Measurements from ENCODE around the gene TRPC4.

Gene TRPC4

DNA sequence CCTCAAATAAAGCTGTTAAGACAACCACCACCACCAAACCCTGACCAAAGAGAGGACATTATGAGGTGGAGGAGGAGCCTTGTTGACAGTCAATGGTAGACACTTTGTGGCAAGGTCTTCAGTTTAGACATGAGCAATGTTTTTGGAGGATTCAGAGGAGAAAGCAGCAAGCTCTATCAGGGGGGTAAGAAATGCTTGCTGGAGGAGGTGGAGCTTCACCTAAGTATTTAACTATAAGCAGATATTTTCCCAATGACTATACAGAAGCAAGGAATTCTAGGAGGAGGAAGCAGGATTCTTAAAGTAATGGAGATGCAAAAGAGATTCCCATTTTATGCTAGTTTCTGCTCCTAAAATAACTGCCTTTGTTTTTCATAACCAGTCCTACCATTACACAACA lies 74.2 kb downstream of the TRPC4 start:
- Histone ChIP-seq H3K4me2 (ENCODE audit: insufficient read depth, low read length, poor library complexity, severe bottlenecking) (no peak overlapping the region), H3K4me1 (ENCODE audit: control insufficient read depth in 2 of 2, insufficient read depth in 1 of 2, low read depth in 1 of 2, low read length in 2 of 2) (no peaks in the 10 kb centered on the region), H3K18ac (ENCODE audit: low read length) (no peak overlapping the region), H4K8ac (ENCODE audit: low read depth, low read length) (no peak overlapping the region), H3K9ac (ENCODE audit: low read depth, low read length, poor library complexity) (no peak overlapping the region), H3K27ac (replicated peaks; ENCODE audit: low read length) (no peak overlapping the region), H3K9me3 (replicated peaks in 1 of 2; ENCODE audit: control insufficient read depth in 2 of 2, insufficient read depth in 1 of 2, low read depth in 1 of 2, low read length in 2 of 2) (no peaks in the 10 kb centered on the region), H3K36me3 (replicated peaks in 1 of 2; ENCODE audit: control insufficient read depth in 2 of 2, insufficient read depth in 2 of 2, low read length in 2 of 2) (no peaks in the 10 kb centered on the region), H3K79me1 (ENCODE audit: low read depth, low read length) (no peaks in the 10 kb centered on the region), H2BK15ac (ENCODE audit: low read length) (no peak overlapping the region), H4K91ac (ENCODE audit: low read depth, low read length, poor library complexity) (no peak overlapping the region), H2BK5ac (ENCODE audit: low read length) (no peak overlapping the region), H3K4ac (ENCODE audit: low read length) (no peak overlapping the region), H3K14ac (ENCODE audit: low read length) (no peak overlapping the region), H2BK120ac (ENCODE audit: low read depth, low read length) (no peak overlapping the region), H3K4me3 (ENCODE audit: low read length in 2 of 2) (no peak overlapping the region), H3K23ac (ENCODE audit: low read depth, low read length, poor library complexity) (no peak overlapping the region), H2AK5ac (ENCODE audit: low read depth, low read length) (no peak overlapping the region), H2BK12ac (ENCODE audit: low read length) (no peak overlapping the region), H2AFZ (ENCODE audit: low read length) (no peak overlapping the region), H3K27me3 (ENCODE audit: control insufficient read depth in 3 of 3, insufficient read depth in 3 of 3, low read depth in 1 of 3, low read length in 3 of 3) (no peaks in the 10 kb centered on the region)
- no peak for DNase-seq (ENCODE audit: low spot score)

DNA sequence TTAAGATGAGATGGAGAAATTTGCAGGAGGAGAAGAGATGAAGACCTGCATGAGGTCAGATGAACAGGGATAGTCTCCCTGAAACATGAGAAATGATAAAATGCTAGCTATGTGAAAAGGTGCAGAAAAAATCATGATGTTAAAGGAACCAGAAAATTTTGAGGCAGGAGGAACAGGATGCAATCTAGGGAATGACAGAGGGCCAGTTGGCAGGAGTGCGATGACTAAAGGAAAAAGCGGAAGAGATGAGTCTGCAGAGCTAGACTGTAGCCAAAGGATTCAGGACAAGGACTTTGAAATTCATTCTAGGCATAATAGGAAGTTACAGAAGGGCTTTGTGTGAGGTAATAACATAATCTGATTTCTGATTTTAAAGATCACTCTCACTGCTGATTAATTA lies 77.9 kb downstream of the TRPC4 start:
- H3K9me3 ChIP-seq (replicated peaks in 1 of 2; ENCODE audit: control insufficient read depth in 2 of 2, insufficient read depth in 1 of 2, low read depth in 1 of 2, low read length in 2 of 2): no peaks in the 10 kb centered on the region
- H3K36me3 ChIP-seq (replicated peaks in 1 of 2; ENCODE audit: control insufficient read depth in 2 of 2, insufficient read depth in 2 of 2, low read length in 2 of 2): no peaks in the 10 kb centered on the region
- H2AK5ac ChIP-seq (ENCODE audit: low read depth, low read length): no peak overlapping the region
- no peak overlapping the region for H3K4me2 ChIP-seq (ENCODE audit: insufficient read depth, low read length, poor library complexity, severe bottlenecking)
- no CpG with 5 or more reads among the region's 2 CpGs for WGBS, 2 donors (ENCODE audit: extremely low coverage in 2 of 2, insufficient read length in 2 of 2, insufficient replicate concordance in 1 of 2)
- H3K27me3 ChIP-seq (ENCODE audit: control insufficient read depth in 3 of 3, insufficient read depth in 3 of 3, low read depth in 1 of 3, low read length in 3 of 3): no peaks in the 10 kb centered on the region
- no peak overlapping the region for H3K23ac ChIP-seq (ENCODE audit: low read depth, low read length, poor library complexity)
- H3K14ac ChIP-seq (ENCODE audit: low read length): no peak overlapping the region
- no peak overlapping the region for H3K4ac ChIP-seq (ENCODE audit: low read length)
- H4K91ac ChIP-seq (ENCODE audit: low read depth, low read length, poor library complexity): no peak overlapping the region
- no peak overlapping the region for H3K27ac ChIP-seq (replicated peaks; ENCODE audit: low read length)
- H4K8ac ChIP-seq (ENCODE audit: low read depth, low read length): no peak overlapping the region
- H3K4me3 ChIP-seq (ENCODE audit: low read length in 2 of 2): no peak overlapping the region
- no peak overlapping the region for H2BK120ac ChIP-seq (ENCODE audit: low read depth, low read length)
- H2BK12ac ChIP-seq (ENCODE audit: low read length): no peak overlapping the region
- no peaks in the 10 kb centered on the region for H3K79me1 ChIP-seq (ENCODE audit: low read depth, low read length)
- no peak overlapping the region for H3K18ac ChIP-seq (ENCODE audit: low read length)
- H2BK5ac ChIP-seq (ENCODE audit: low read length): no peak overlapping the region
- H2AFZ ChIP-seq (ENCODE audit: low read length): no peak overlapping the region
- DNase-seq (ENCODE audit: low spot score): no peak
- no peaks in the 10 kb centered on the region for H3K4me1 ChIP-seq (ENCODE audit: control insufficient read depth in 2 of 2, insufficient read depth in 1 of 2, low read depth in 1 of 2, low read length in 2 of 2)
- H2BK15ac ChIP-seq (ENCODE audit: low read length): no peak overlapping the region
- no peak overlapping the region for H3K9ac ChIP-seq (ENCODE audit: low read depth, low read length, poor library complexity)

DNA sequence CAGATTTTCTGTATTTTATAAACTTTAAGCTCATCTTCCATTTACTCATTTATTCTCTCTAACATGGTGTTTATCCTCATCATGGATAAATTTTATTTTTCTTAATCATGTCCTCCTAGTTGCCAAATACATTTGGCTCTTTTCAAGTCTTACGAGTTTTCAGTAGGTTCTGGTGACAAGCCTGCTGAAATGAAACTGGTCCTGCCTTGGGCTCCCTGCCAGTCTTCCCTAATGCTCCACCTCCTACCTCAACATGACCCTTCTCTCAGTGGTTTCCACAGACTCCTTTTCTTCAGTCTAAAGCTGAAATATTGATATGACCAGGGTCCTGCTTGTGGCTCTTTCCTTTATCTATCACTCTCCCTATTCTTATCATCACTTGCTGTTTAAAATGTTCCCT lies 81.2 kb downstream of the TRPC4 start:
- no peak overlapping the region for H4K91ac ChIP-seq (ENCODE audit: low read depth, low read length, poor library complexity)
- no peaks in the 10 kb centered on the region for H3K36me3 ChIP-seq (replicated peaks in 1 of 2; ENCODE audit: control insufficient read depth in 2 of 2, insufficient read depth in 2 of 2, low read length in 2 of 2)
- no CpG with 5 or more reads among the region's 1 CpG for WGBS, 2 donors (ENCODE audit: extremely low coverage in 2 of 2, insufficient read length in 2 of 2, insufficient replicate concordance in 1 of 2)
- H3K4me3 ChIP-seq (ENCODE audit: low read length in 2 of 2): no peak overlapping the region
- no peak overlapping the region for H2BK12ac ChIP-seq (ENCODE audit: low read length)
- no peak overlapping the region for H3K4ac ChIP-seq (ENCODE audit: low read length)
- no peak overlapping the region for H2AK5ac ChIP-seq (ENCODE audit: low read depth, low read length)
- H2AFZ ChIP-seq (ENCODE audit: low read length): no peak overlapping the region
- DNase-seq (ENCODE audit: low spot score): no peak
- H3K27me3 ChIP-seq (ENCODE audit: control insufficient read depth in 3 of 3, insufficient read depth in 3 of 3, low read depth in 1 of 3, low read length in 3 of 3): no peaks in the 10 kb centered on the region
- no peak overlapping the region for H3K27ac ChIP-seq (replicated peaks; ENCODE audit: low read length)
- H3K4me2 ChIP-seq (ENCODE audit: insufficient read depth, low read length, poor library complexity, severe bottlenecking): no peak overlapping the region
- H3K23ac ChIP-seq (ENCODE audit: low read depth, low read length, poor library complexity): no peak overlapping the region
- H2BK5ac ChIP-seq (ENCODE audit: low read length): no peak overlapping the region
- H3K18ac ChIP-seq (ENCODE audit: low read length): no peak overlapping the region
- H3K9me3 ChIP-seq (replicated peaks in 1 of 2; ENCODE audit: control insufficient read depth in 2 of 2, insufficient read depth in 1 of 2, low read depth in 1 of 2, low read length in 2 of 2): no peaks in the 10 kb centered on the region
- no peak overlapping the region for H2BK15ac ChIP-seq (ENCODE audit: low read length)
- H2BK120ac ChIP-seq (ENCODE audit: low read depth, low read length): no peak overlapping the region
- no peak overlapping the region for H3K14ac ChIP-seq (ENCODE audit: low read length)
- no peaks in the 10 kb centered on the region for H3K4me1 ChIP-seq (ENCODE audit: control insufficient read depth in 2 of 2, insufficient read depth in 1 of 2, low read depth in 1 of 2, low read length in 2 of 2)
- H4K8ac ChIP-seq (ENCODE audit: low read depth, low read length): no peak overlapping the region
- H3K9ac ChIP-seq (ENCODE audit: low read depth, low read length, poor library complexity): no peak overlapping the region
- no peaks in the 10 kb centered on the region for H3K79me1 ChIP-seq (ENCODE audit: low read depth, low read length)

DNA sequence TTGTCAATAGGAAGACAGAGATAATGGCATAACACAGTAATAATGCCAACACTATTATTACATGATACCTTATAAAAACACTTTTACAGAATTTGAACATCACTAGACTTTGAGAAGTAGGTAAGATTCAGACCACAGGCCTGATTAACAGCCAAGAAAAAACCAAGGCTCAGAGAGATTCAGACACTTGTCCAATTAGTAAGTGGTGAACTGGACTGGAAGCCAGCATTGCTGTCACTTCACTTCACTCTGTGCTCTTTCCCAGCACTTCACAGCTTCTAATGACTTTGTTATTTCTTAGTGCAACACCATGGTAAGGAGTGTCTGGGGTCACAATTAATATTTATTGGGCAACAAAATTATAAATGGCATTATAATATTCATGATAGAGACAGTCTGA lies 91.9 kb downstream of the TRPC4 start:
- Histone ChIP-seq H3K14ac (ENCODE audit: low read length) (no peak overlapping the region), H3K9me3 (replicated peaks in 1 of 2; ENCODE audit: control insufficient read depth in 2 of 2, insufficient read depth in 1 of 2, low read depth in 1 of 2, low read length in 2 of 2) (no peaks in the 10 kb centered on the region), H3K4ac (ENCODE audit: low read length) (no peak overlapping the region), H4K8ac (ENCODE audit: low read depth, low read length) (no peak overlapping the region), H3K9ac (ENCODE audit: low read depth, low read length, poor library complexity) (no peak overlapping the region), H2BK5ac (ENCODE audit: low read length) (no peak overlapping the region), H3K4me2 (ENCODE audit: insufficient read depth, low read length, poor library complexity, severe bottlenecking) (no peak overlapping the region), H2BK15ac (ENCODE audit: low read length) (no peak overlapping the region), H3K4me3 (ENCODE audit: low read length in 2 of 2) (no peak overlapping the region), H3K79me1 (ENCODE audit: low read depth, low read length) (no peaks in the 10 kb centered on the region), H3K27me3 (ENCODE audit: control insufficient read depth in 3 of 3, insufficient read depth in 3 of 3, low read depth in 1 of 3, low read length in 3 of 3) (peaks cover 0 to 2% (median 0%) of the 10 kb centered on the region in 3 experiments), H2AFZ (ENCODE audit: low read length) (no peak overlapping the region), H2AK5ac (ENCODE audit: low read depth, low read length) (no peak overlapping the region), H3K27ac (replicated peaks; ENCODE audit: low read length) (no peak overlapping the region), H3K36me3 (replicated peaks in 1 of 2; ENCODE audit: control insufficient read depth in 2 of 2, insufficient read depth in 2 of 2, low read length in 2 of 2) (no peaks in the 10 kb centered on the region), H3K18ac (ENCODE audit: low read length) (no peak overlapping the region), H3K23ac (ENCODE audit: low read depth, low read length, poor library complexity) (no peak overlapping the region), H4K91ac (ENCODE audit: low read depth, low read length, poor library complexity) (no peak overlapping the region), H2BK120ac (ENCODE audit: low read depth, low read length) (no peak overlapping the region), H3K4me1 (ENCODE audit: control insufficient read depth in 2 of 2, insufficient read depth in 1 of 2, low read depth in 1 of 2, low read length in 2 of 2) (peaks cover 0 to 11% of the 10 kb centered on the region in 2 donors), H2BK12ac (ENCODE audit: low read length) (no peak overlapping the region)
- no peak for DNase-seq (ENCODE audit: low spot score)
